ENCODE results near the gene SORCS1.

DNA sequence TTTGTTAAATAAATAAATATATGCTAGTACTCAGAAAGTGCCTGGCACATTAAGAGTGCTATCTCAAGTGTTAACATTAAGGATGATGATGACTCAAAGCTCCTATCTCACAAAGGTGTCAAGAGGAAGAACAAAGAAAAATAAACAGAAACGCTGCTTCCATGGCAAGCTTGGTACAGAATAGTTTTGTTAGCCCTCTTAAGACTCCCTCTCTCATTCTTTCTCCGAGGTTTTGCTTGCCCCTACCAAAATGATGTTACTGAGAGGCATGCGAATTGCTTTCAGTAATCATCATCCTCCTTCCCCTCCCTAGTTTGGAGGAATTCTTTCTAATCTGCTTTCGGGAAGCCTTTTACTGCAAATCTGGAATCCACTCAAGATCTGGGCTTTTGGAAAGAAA is 96.7 kb downstream of the SORCS1 start:
- TF ChIP-seq EZH2 (IDR thresholded peaks at IDR 0.05; ENCODE audit: borderline replicate concordance, low read length), result no peak
- TF ChIP-seq CTCF (IDR thresholded peaks at IDR 0.05; ENCODE audit: low read length), result no peak
